ENCODE measurements around the gene TTC7B.

TTC7B gene

DNA sequence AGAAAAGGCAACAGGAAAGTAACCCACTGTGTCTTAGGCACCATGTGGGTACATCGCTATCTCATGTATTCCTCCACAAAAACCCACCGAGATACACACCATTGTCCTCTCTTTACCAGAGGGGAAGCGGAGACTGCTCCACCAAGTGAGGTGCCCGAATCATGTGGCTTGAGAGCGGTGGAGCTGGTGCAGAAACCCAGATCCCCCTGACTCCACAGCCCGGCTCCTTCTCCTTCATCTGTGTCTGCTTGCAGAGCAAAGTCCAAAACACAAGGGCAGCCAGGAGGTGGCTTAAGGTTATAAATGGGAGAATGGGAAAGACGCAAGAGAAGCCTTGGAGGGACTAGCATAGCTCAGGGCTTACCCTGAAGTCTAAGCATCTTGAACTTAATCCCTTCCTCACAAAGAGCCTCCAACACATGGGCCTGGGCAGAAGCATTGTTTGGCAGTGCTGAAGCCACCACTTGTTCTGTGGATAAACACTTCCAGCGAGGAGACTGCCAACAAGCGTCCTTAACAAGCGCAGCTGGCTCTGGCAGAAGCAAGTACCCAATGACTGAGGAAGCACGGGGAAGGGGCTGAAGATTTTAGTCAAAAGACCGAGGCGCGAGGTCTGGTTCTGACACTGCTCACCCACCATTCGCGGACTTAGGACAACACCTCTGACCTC lies 83.0 kb downstream of the TTC7B start:
- no peaks in the 10 kb centered on the region for H3K4me1 ChIP-seq
- H3K9me3 ChIP-seq: no peaks in the 10 kb centered on the region
- peaks cover 3% of the 10 kb centered on the region; the same call in 1 of the 2 replicates for H3K36me3 ChIP-seq
- TF ChIP-seq, protein P1, sequence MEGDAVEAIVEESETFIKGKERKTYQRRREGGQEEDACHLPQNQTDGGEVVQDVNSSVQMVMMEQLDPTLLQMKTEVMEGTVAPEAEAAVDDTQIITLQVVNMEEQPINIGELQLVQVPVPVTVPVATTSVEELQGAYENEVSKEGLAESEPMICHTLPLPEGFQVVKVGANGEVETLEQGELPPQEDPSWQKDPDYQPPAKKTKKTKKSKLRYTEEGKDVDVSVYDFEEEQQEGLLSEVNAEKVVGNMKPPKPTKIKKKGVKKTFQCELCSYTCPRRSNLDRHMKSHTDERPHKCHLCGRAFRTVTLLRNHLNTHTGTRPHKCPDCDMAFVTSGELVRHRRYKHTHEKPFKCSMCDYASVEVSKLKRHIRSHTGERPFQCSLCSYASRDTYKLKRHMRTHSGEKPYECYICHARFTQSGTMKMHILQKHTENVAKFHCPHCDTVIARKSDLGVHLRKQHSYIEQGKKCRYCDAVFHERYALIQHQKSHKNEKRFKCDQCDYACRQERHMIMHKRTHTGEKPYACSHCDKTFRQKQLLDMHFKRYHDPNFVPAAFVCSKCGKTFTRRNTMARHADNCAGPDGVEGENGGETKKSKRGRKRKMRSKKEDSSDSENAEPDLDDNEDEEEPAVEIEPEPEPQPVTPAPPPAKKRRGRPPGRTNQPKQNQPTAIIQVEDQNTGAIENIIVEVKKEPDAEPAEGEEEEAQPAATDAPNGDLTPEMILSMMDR (IDR thresholded peaks at IDR 0.05; ENCODE audit: low read depth, low read length): no peak
- H3K27me3 ChIP-seq: no peaks in the 10 kb centered on the region
- no peak for DNase-seq
- H3K4me3 ChIP-seq (ENCODE audit: low read depth, low read length): no peak overlapping the region

DNA sequence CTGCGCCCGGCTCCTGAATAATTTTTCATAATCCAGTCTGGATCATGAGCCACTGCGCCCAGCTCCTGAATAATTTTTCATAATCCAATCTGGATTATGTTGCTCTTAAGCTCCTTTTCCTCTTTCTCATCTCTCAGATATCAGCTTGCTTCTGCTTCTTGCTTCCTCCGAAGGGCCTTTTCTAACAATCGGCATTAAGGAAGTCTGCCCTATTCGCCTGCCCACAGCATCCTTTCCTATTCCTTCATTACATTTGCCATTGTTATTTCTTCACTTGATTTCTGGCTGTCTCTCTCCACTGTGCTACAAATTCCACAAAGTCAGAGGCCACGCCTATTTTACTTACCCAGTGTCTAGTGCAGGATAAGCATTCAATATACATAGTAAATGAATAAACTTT lies 83.5 kb downstream of the TTC7B start:
- DNase-seq: no peak

DNA sequence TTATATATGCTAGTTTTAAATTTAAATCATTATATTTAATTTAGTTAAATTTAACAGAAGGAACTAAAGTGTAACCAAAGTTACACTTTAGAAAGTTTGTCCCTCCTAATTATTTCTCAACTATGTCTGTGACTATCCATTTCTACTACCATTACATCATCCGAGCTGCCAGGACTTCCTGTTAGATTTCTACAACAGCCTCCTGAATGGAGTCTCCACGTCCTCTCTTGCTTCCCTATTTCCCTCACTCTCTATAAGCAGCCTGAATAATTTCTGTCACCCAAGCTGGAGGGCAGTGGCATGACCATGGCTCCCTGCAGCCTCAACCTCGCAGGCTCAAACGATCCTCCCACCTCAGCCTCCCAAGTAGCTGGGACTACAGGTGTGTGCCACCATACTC lies 84.1 kb downstream of the TTC7B start:
- Histone ChIP-seq H3K9me3 (no peaks in the 10 kb centered on the region), H3K36me3 (peaks cover 3% of the 10 kb centered on the region; the same call in 1 of the 2 replicates), H3K4me1 (no peaks in the 10 kb centered on the region; the same call in 1 of the 2 replicates), H3K4me3 (ENCODE audit: low read depth, low read length) (no peak overlapping the region), H3K27me3 (no peaks in the 10 kb centered on the region)
- no peak for DNase-seq
- TF ChIP-seq, protein P1 (IDR thresholded peaks at IDR 0.05; ENCODE audit: low read depth, low read length): no peak

More for the DNA sequence above, 83.5 kb downstream of the TTC7B start:
- H3K4me1 ChIP-seq: no peaks in the 10 kb centered on the region
- no peaks in the 10 kb centered on the region for H3K9me3 ChIP-seq
- peaks cover 3% of the 10 kb centered on the region; the same call in 1 of the 2 replicates for H3K36me3 ChIP-seq
- H3K4me3 ChIP-seq (ENCODE audit: low read depth, low read length): no peak overlapping the region
- no peaks in the 10 kb centered on the region for H3K27me3 ChIP-seq
- TF ChIP-seq, protein P1 (IDR thresholded peaks at IDR 0.05; ENCODE audit: low read depth, low read length): no peak

DNA sequence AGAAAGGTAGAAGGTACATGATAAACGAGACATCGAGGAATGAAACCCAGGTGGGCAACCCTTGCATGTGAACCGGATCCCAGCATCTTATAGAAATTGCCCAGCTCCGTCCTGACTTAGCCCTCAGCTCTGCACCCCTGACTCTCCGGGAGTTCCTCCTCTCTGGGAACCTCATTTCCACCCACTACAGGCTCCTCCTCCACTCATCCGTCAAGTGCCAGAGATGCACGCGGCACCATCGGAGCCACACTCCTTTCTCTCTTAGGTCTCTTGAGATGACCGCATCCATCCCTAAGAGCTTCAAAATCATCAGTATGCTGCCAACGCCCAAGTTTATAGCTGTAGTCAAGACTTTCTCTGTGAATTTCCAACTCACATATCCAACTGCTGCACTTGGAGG lies 84.7 kb downstream of the TTC7B start:
- Histone ChIP-seq H3K4me3 (ENCODE audit: low read depth, low read length) (no peak overlapping the region), H3K36me3 (peaks cover 3% of the 10 kb centered on the region; the same call in 1 of the 2 replicates), H3K27me3 (no peaks in the 10 kb centered on the region), H3K4me1 (peaks cover 3% of the 10 kb centered on the region; the same call in 1 of the 2 replicates), H3K9me3 (no peaks in the 10 kb centered on the region)
- DNase-seq: no peak
- TF ChIP-seq, protein P1 (IDR thresholded peaks at IDR 0.05; ENCODE audit: low read depth, low read length): no peak

DNA sequence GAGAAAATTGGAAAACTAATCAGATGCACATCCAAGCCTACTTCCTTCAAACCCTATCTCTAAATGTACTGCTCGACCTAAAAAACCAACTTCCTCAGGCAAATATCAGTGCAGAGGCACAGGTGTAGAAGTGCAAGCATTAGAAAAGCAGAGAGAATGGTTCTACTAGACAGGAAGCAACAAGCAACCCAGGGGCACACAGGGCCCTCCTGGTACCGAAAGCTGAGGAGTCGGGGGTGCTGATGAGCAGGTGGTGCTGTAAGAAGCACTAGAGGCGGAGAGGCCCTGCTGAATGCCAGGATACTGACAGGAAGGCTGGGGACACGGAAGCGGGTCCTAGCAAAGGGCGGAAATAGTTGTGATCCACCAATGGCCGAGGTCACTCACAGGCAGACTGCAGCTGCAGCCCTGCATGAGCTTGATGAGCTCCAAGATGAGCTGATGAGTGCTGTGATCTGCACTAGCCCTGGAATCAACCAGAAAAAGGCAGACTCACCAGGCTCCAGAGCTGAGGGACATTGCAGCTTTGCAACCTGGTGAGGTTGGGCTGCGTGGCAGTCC lies 85.9 kb downstream of the TTC7B start:
- H3K4me3 ChIP-seq (ENCODE audit: low read depth, low read length): no peak overlapping the region
- H3K4me1 ChIP-seq: peaks cover 3% of the 10 kb centered on the region; the same call in 1 of the 2 replicates
- DNase-seq: no peak
- TF ChIP-seq, protein P1 (IDR thresholded peaks at IDR 0.05; ENCODE audit: low read depth, low read length): no peak
- H3K36me3 ChIP-seq: peaks cover 3% of the 10 kb centered on the region; the same call in 1 of the 2 replicates
- no peaks in the 10 kb centered on the region for H3K27me3 ChIP-seq
- H3K9me3 ChIP-seq: no peaks in the 10 kb centered on the region; the same call in 1 of the 2 replicates

DNA sequence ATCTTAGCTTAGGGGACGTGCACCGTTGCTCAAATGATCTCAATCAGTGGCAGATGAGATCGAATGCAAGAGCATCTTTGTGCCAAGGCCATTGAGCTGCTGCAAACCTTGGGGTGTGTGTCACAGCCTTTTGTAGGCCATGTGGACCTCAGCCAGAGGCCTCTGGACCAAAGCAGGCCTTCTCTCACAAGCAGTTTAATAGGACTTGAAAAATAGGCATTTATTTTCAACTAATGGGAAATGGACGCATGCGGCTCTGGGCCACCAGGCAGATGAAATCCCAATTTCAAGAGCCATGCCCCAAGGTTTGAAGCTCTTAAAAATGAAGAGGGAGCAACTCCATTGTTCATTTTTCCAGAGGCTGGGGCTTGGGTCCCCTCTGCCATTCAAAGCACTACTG lies 87.3 kb downstream of the TTC7B start:
- DNase-seq: no peak
- Histone ChIP-seq H3K27me3 (no peaks in the 10 kb centered on the region), H3K4me3 (ENCODE audit: low read depth, low read length) (no peak overlapping the region), H3K36me3 (peaks cover 6% of the 10 kb centered on the region; the same call in 1 of the 2 replicates), H3K9me3 (no peaks in the 10 kb centered on the region; the same call in 1 of the 2 replicates), H3K4me1 (peaks cover 3% of the 10 kb centered on the region; the same call in 1 of the 2 replicates)
- TF ChIP-seq, protein P1 (IDR thresholded peaks at IDR 0.05; ENCODE audit: low read depth, low read length): no peak

Data from BE2C (cell line).